GM12878 (cell line): ENCODE results near the gene ARMC2. TPM values are rescaled to one million over a fixed set of nuclear protein-coding genes. Genes with fewer than 3 reads are reported as not detected.

Experiments used
- ATAC-seq: fragments of 200-7000 bp; cut with Tn5 transposase; 3 replicates; pipeline ENCODE4 v1.9.1; 2020; ENCODE audit warnings: mild to moderate bottlenecking, moderate library complexity
- BruUV-seq: library from RNA; stranded (reverse); fragments of 400-500 nt; replicated peaks from 2 replicates; lab custom pipeline; 2021; lab: Mats Ljungman, UMichigan
- CTCF ChIA-PET: fragments of 300-600 bp; sonication (Branson Sonifier 250); formaldehyde crosslinking; extraction: SDS; loops from one replicate; lab custom pipeline; 2021; ENCODE audit warnings: inconsistent platforms; lab: Yijun Ruan, JAX
- POLR2A ChIA-PET: fragments of 350-600 bp; formaldehyde crosslinking; extraction: SDS; loops from one replicate; lab custom pipeline; 2021; ENCODE audit warnings: inconsistent platforms; lab: Charles Lee
- RAD21 ChIA-PET: fragments of 300-600 bp; sonication (Branson Sonifier 250); formaldehyde crosslinking; loops from one replicate; lab custom pipeline; 2023; ENCODE audit warnings: antibody characterized with exemption; ENCODE audit not compliant: unreplicated experiment; lab: Charles Lee
- SMC1A ChIA-PET: fragments of 300-600 bp; sonication (Branson Sonifier 250); formaldehyde crosslinking; loops from one replicate; lab custom pipeline; 2023; ENCODE audit not compliant: unreplicated experiment, uncharacterized antibody; lab: Charles Lee
- DNase-seq: peaks from one replicate; pipeline ENCODE4 v3.0.0-alpha.2; 2011; ENCODE audit warnings: low read depth, low spot score
- FAIRE-seq: peaks from 3 replicates; lab custom pipeline; 2011; peaks lifted over from hg19 to GRCh38; lab: Jason Lieb, UNC
- H2AFZ ChIP-seq: 2 replicates; pipeline ENCODE4 v1.6.0; 2011; ENCODE audit warnings: low read depth, low read length, control low read depth; ENCODE audit not compliant: control insufficient read depth
- H3K27ac ChIP-seq: 2 replicates; pipeline ENCODE4 v1.5.1; 2011; ENCODE audit warnings: control low read depth; ENCODE audit not compliant: control insufficient read depth, insufficient read depth
- H3K27me3 ChIP-seq, 2 experiments: replicated peaks in 1 of 2; 2 replicates each; pipeline versions ENCODE4 v1.6.0 to v1.6.1; 2011; ENCODE audit warnings: low read length in 1 of 2; ENCODE audit not compliant: control insufficient read depth in 2 of 2, insufficient read depth in 2 of 2
- H3K36me3 ChIP-seq, 2 experiments: 2 replicates each; pipeline ENCODE4 v1.5.1; 2011; ENCODE audit warnings: low read length in 1 of 2; ENCODE audit not compliant: control insufficient read depth in 2 of 2, insufficient read depth in 2 of 2
- H3K4me1 ChIP-seq: 2 replicates; pipeline ENCODE4 v1.6.1; 2011; ENCODE audit warnings: mild to moderate bottlenecking, low read length, moderate library complexity, mixed read lengths; ENCODE audit not compliant: control insufficient read depth, insufficient read depth
- H3K4me2 ChIP-seq: 2 replicates; pipeline ENCODE4 v1.6.0; 2011; ENCODE audit warnings: control low read depth; ENCODE audit not compliant: control insufficient read depth, insufficient read depth
- H3K4me3 ChIP-seq: fragments of 200-600 bp; sonication (generic); 2 replicates; pipeline ENCODE4 v1.5.1; 2016
- H3K79me2 ChIP-seq: 2 replicates; pipeline ENCODE4 v1.6.0; 2011; ENCODE audit warnings: low read length; ENCODE audit not compliant: control insufficient read depth, insufficient read depth
- H3K9ac ChIP-seq: 2 replicates; pipeline ENCODE4 v1.8.0; 2011; ENCODE audit warnings: low read length, control low read depth, mixed read lengths; ENCODE audit not compliant: control insufficient read depth, insufficient read depth
- H3K9me3 ChIP-seq: replicated peaks from 3 replicates; pipeline ENCODE4 v1.5.1; 2011; ENCODE audit warnings: mild to moderate bottlenecking, low read length; ENCODE audit not compliant: control insufficient read depth, insufficient read depth
- H4K20me1 ChIP-seq: 2 replicates; pipeline ENCODE4 v1.6.0; 2011; ENCODE audit not compliant: control insufficient read depth, insufficient read depth
- BCL11A ChIP-seq: IDR thresholded peaks from 2 replicates; pipeline ENCODE4 v1.6.1; 2011; ENCODE audit warnings: low read depth, low read length
- BCL3 ChIP-seq: IDR thresholded peaks from 2 replicates; pipeline ENCODE4 v1.6.1; 2011; ENCODE audit warnings: borderline replicate concordance, low read depth, mild to moderate bottlenecking, moderate library complexity, low read length; ENCODE audit not compliant: insufficient read depth, poor library complexity, severe bottlenecking
- CHD2 ChIP-seq: IDR thresholded peaks from 2 replicates; pipeline ENCODE4 v1.6.1; 2011; ENCODE audit warnings: low read depth, low read length, improper control_type of control experiment, borderline replicate concordance
- CREM ChIP-seq: IDR thresholded peaks from 2 replicates; pipeline ENCODE4 v1.6.1; 2014; ENCODE audit warnings: antibody characterized with exemption, low read depth
- FOXK2 ChIP-seq: fragments of 450-650 bp; IDR thresholded peaks from 2 replicates; pipeline ENCODE4 v1.6.1; 2017; ENCODE audit warnings: mild to moderate bottlenecking, moderate library complexity
- FOXM1 ChIP-seq: IDR thresholded peaks from 2 replicates; pipeline ENCODE4 v1.6.1; 2012; ENCODE audit warnings: low read depth, mild to moderate bottlenecking, inconsistent platforms, low read length, moderate library complexity
- GABPA ChIP-seq: IDR thresholded peaks from 2 replicates; pipeline ENCODE4 v1.6.1; 2014; ENCODE audit warnings: antibody characterized with exemption, low read depth, mild to moderate bottlenecking, inconsistent platforms
- JUNB ChIP-seq: IDR thresholded peaks from 2 replicates; pipeline ENCODE4 v1.6.1; 2016; ENCODE audit warnings: antibody characterized with exemption, mild to moderate bottlenecking
- LARP7 ChIP-seq: fragments of 450-650 bp; IDR thresholded peaks from 2 replicates; pipeline ENCODE4 v1.6.1; 2017; ENCODE audit warnings: mild to moderate bottlenecking
- MEF2A ChIP-seq: IDR thresholded peaks from 2 replicates; pipeline ENCODE4 v1.6.1; 2011; ENCODE audit warnings: low read depth, mild to moderate bottlenecking, low read length, moderate library complexity; ENCODE audit not compliant: insufficient read depth
- MEF2B ChIP-seq: fragments of 450-650 bp; IDR thresholded peaks from 2 replicates; pipeline ENCODE4 v1.6.1; 2018; ENCODE audit warnings: mild to moderate bottlenecking, moderate library complexity; ENCODE audit not compliant: partially characterized antibody, poor library complexity, severe bottlenecking
- MTA3 ChIP-seq: IDR thresholded peaks from 2 replicates; pipeline ENCODE4 v1.6.1; 2012; ENCODE audit warnings: low read length, inconsistent platforms, borderline replicate concordance
- NFIC ChIP-seq: IDR thresholded peaks from 2 replicates; pipeline ENCODE4 v1.6.1; 2012; ENCODE audit warnings: low read depth, mild to moderate bottlenecking, inconsistent platforms, low read length, moderate library complexity
- NRF1 ChIP-seq: conservative IDR thresholded peaks from 2 replicates; pipeline ENCODE4 v1.6.1; 2011; ENCODE audit warnings: mild to moderate bottlenecking, low read depth, low read length, improper control_type of control experiment
- PAX5 ChIP-seq: IDR thresholded peaks from 2 replicates; pipeline ENCODE4 v1.6.1; 2011; ENCODE audit warnings: low read depth, low read length, borderline replicate concordance
- POU2F2 ChIP-seq: IDR thresholded peaks from 3 replicates; pipeline ENCODE4 v1.6.1; 2011; ENCODE audit warnings: low read depth, mild to moderate bottlenecking, low read length, borderline replicate concordance
- RUNX3 ChIP-seq: IDR thresholded peaks from 2 replicates; pipeline ENCODE4 v1.6.1; 2012; ENCODE audit warnings: low read length, inconsistent platforms
- SMAD5 ChIP-seq: IDR thresholded peaks from 2 replicates; pipeline ENCODE4 v1.6.1; 2016; ENCODE audit warnings: antibody characterized with exemption, low read depth
- SMARCA5 ChIP-seq: fragments of 450-650 bp; IDR thresholded peaks from 2 replicates; pipeline ENCODE4 v1.6.1; 2017; ENCODE audit warnings: mild to moderate bottlenecking
- SPI1 ChIP-seq: IDR thresholded peaks from 2 replicates; pipeline ENCODE4 v1.6.1; 2011; ENCODE audit warnings: low read depth, mild to moderate bottlenecking, low read length, moderate library complexity, borderline replicate concordance; ENCODE audit not compliant: insufficient read depth
- SREBF1 ChIP-seq: IDR thresholded peaks from 2 replicates; pipeline ENCODE4 v1.6.1; 2012; ENCODE audit warnings: mild to moderate bottlenecking, low read length
- STAT1 ChIP-seq: fragments of 450-650 bp; conservative IDR thresholded peaks from 2 replicates; pipeline ENCODE4 v1.6.1; 2014; ENCODE audit warnings: antibody characterized with exemption, mild to moderate bottlenecking
- STAT3 ChIP-seq: IDR thresholded peaks from 2 replicates; pipeline ENCODE4 v1.6.1; 2011; ENCODE audit warnings: low read depth, low read length, improper control_type of control experiment
- ZNF217 ChIP-seq: fragments of 450-650 bp; IDR thresholded peaks from 2 replicates; pipeline ENCODE4 v1.6.1; 2017; ENCODE audit warnings: antibody characterized with exemption, mild to moderate bottlenecking
- ZNF622 ChIP-seq: fragments of 450-650 bp; IDR thresholded peaks from 2 replicates; pipeline ENCODE4 v1.6.1; 2017; ENCODE audit warnings: mild to moderate bottlenecking, inconsistent platforms
- WGBS: methylation state at CpG from one replicate; pipeline ENCODE4 v1.1.6; 2016; ENCODE audit warnings: low lambda C conversion rate; ENCODE audit not compliant: insufficient replicate concordance, insufficient coverage; ENCODE audit errors: missing lambda C conversion rate; 5-methylcytosine and 5-hydroxymethylcytosine counted together
- in situ Hi-C: fragments of 300-500 bp; cut with MboI; formaldehyde crosslinking; loops from 9 replicates; pipeline ENCODE4 v1.14.3; 2018; ENCODE audit warnings: mixed read lengths
- intact Hi-C: fragments of 100-400 bp; cut with micrococcal nuclease; formaldehyde crosslinking; loops from one replicate; pipeline ENCODE4 v1.14.2; 2022; ENCODE audit not compliant: unreplicated experiment
- polyA plus RNA-seq, 11 experiments: library from polyadenylated mRNA; depleted of rRNA in 4 of 11; unstranded in 6 of 11; stranded (reverse) in 5 of 11; fragments of >200 nt; fragmentation: Nextera tagmentation in 4 of 11; fragmentation: Illumina TruSeq in 1 of 11; extraction: Ambion mirVana in 4 of 11; extraction: Trizol in 1 of 11; gene quantifications; 1 replicate in 1 of 11; 2 replicates in 10 of 11; pipeline versions ENCODE4 v1.2.1 to v1.2.3, GENCODE V29; 2011 to 2016; ENCODE audit warnings: inconsistent platforms in 2 of 11, missing spikeins in 2 of 11, low read depth in 1 of 11
- total RNA-seq, 4 experiments: library from RNA; depleted of rRNA in 3 of 4; stranded (reverse); fragments of >200 nt in 3 of 4; fragmentation: Illumina TruSeq in 1 of 4; extraction: Trizol in 1 of 4; gene quantifications; 2 replicates each; pipeline versions ENCODE4 v1.2.1 to v1.2.3, GENCODE V29; 2013 to 2021
- TF ChIP-seq, protein P1 (sequence below): IDR thresholded peaks from 2 replicates; pipeline ENCODE4 v1.6.1; 2012; ENCODE audit warnings: low read length, inconsistent platforms

ARMC2 gene
- total and polyA plus RNA-seq, 10 of the 15 experiments (the other 5 are each of a cell fraction or from before 2014, with no cell fraction given): 0.06 to 0.33 (median 0.21) TPM; not detected in 5

GRCh38 chr6:109008054-109008453 is 159.8 kb downstream of the ARMC2 start:
- peak; percentile 54 for ATAC-seq
- Histone ChIP-seq H3K9me3 (no peaks in the 10 kb centered on the region), H3K36me3 (no peaks in the 10 kb centered on the region), H3K4me2 (peak overlapping the region; percentile 98), H3K27ac (no peak overlapping the region), H4K20me1 (no peaks in the 10 kb centered on the region), H3K4me3 (no peak overlapping the region), H3K27me3 (peaks cover 3 to 17% of the 10 kb centered on the region in 2 experiments; a peak in 3 of 4 replicates), H3K4me1 (peaks cover 9% of the 10 kb centered on the region), H3K9ac (no peak overlapping the region), H3K79me2 (no peaks in the 10 kb centered on the region), H2AFZ (no peak overlapping the region)
- 14% methylated on average over 4 of the region's 4 CpGs for WGBS
- POLR2A ChIA-PET: interaction anchor here (0.5 kb wide), 1 partner anchor 126 kb away, joined by 3 read pairs; no protein-coding TSS in a partner anchor
- FAIRE-seq: peak; percentile 92
- DNase-seq: no peak
- no TSS peak for BruUV-seq
- SMC1A ChIA-PET: no interaction called here
- in situ Hi-C loops (no loop called here), intact Hi-C loops (no loop called here)
- 0 out of 2 replicates have a peak, but pooled peaks have one; percentile 37 for TF ChIP-seq MTA3
- TF ChIP-seq PAX5: peak; percentile 52; the same call in 1 of the 2 replicates
- TF ChIP-seq SMARCA5: no peak
- TF ChIP-seq CREM: 0 out of 2 replicates have a peak, but pooled peaks have one; percentile 17
- no peak for TF ChIP-seq ZNF622
- 0 out of 2 replicates have a peak, but pooled peaks have one; percentile 24 for TF ChIP-seq GABPA
- TF ChIP-seq LARP7: no peak
- peak; percentile 57 for TF ChIP-seq MEF2B
- TF ChIP-seq, protein P1, sequence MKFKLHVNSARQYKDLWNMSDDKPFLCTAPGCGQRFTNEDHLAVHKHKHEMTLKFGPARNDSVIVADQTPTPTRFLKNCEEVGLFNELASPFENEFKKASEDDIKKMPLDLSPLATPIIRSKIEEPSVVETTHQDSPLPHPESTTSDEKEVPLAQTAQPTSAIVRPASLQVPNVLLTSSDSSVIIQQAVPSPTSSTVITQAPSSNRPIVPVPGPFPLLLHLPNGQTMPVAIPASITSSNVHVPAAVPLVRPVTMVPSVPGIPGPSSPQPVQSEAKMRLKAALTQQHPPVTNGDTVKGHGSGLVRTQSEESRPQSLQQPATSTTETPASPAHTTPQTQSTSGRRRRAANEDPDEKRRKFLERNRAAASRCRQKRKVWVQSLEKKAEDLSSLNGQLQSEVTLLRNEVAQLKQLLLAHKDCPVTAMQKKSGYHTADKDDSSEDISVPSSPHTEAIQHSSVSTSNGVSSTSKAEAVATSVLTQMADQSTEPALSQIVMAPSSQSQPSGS: peak; percentile 72; the same call in 1 of the 2 replicates
- 0 out of 3 replicates have a peak, but pooled peaks have one; percentile 31 for TF ChIP-seq POU2F2
- no peak for TF ChIP-seq CHD2
- TF ChIP-seq FOXK2: no peak
- TF ChIP-seq SPI1: no peak
- no peak for TF ChIP-seq BCL11A
- no peak for TF ChIP-seq SMAD5
- TF ChIP-seq SREBF1: peak; percentile 46; the same call in 1 of the 2 replicates
- TF ChIP-seq BCL3: no peak
- no peak for TF ChIP-seq NRF1
- peak; percentile 61; the same call in 1 of the 2 replicates for TF ChIP-seq FOXM1
- TF ChIP-seq NFIC: peak; percentile 69; the same call in 1 of the 2 replicates
- TF ChIP-seq STAT1: no peak
- TF ChIP-seq JUNB: peak; percentile 89
- peak; percentile 76 for TF ChIP-seq RUNX3
- TF ChIP-seq MEF2A: peak; percentile 87
- peak; percentile 76; the same call in 1 of the 2 replicates for TF ChIP-seq ZNF217
- no peak for TF ChIP-seq STAT3
- RAD21 ChIA-PET: interaction anchor here (1.6 kb wide), 1 partner anchor 64 kb away, joined by 5 read pairs; no protein-coding TSS in a partner anchor
- CTCF ChIA-PET: interaction anchor here (1.0 to 1.7 kb wide), 2 partner anchors 65 to 133 kb away, joined by 3 to 7 read pairs; no protein-coding TSS in a partner anchor
